HCT116 (cell line): Measurements from ENCODE around the gene FBXL13.

Experiments
- CTCF ChIP-seq, 3 experiments: fragments of 200-600 bp in 1 of 3; sonication (generic) in 1 of 3; IDR thresholded peaks in 2 of 3; conservative IDR thresholded peaks in 1 of 3; 2 replicates each; pipeline ENCODE4 v1.5.1; 2012 to 2017; ENCODE audit warnings: low read depth in 2 of 3, low read length in 2 of 3, antibody characterized with exemption in 1 of 3, borderline replicate concordance in 1 of 3, control low read depth in 1 of 3, mild to moderate bottlenecking in 1 of 3, mixed read lengths in 1 of 3, mixed run types in 1 of 3, moderate library complexity in 1 of 3; ENCODE audit not compliant: insufficient read depth in 1 of 3
- ELF1 ChIP-seq: IDR thresholded peaks from 2 replicates; pipeline ENCODE4 v1.6.1; 2012; ENCODE audit warnings: low read depth, borderline replicate concordance
- EZH2 ChIP-seq: fragments of 200-600 bp; sonication (generic); IDR thresholded peaks from 2 replicates; pipeline ENCODE4 v1.6.1; 2017; ENCODE audit warnings: antibody characterized with exemption, mixed run types
- MAX ChIP-seq: IDR thresholded peaks from 2 replicates; pipeline ENCODE4 v1.6.1; 2012
- POLR2A ChIP-seq: IDR thresholded peaks from 2 replicates; pipeline ENCODE4 v1.7.0; 2011; ENCODE audit warnings: borderline replicate concordance; ENCODE audit not compliant: insufficient read depth, insufficient read length; ENCODE audit errors: extremely low read depth
- POLR2AphosphoS5 ChIP-seq: IDR thresholded peaks from 2 replicates; pipeline ENCODE4 v1.6.1; 2011; ENCODE audit warnings: mild to moderate bottlenecking, low read depth, low read length, moderate library complexity
- RAD21 ChIP-seq: IDR thresholded peaks from 2 replicates; pipeline ENCODE4 v1.6.1; 2012; ENCODE audit warnings: low read depth, mild to moderate bottlenecking
- REST ChIP-seq: IDR thresholded peaks from 2 replicates; pipeline ENCODE4 v1.6.1; 2012; ENCODE audit warnings: low read depth
- SP1 ChIP-seq: IDR thresholded peaks from 2 replicates; pipeline ENCODE4 v1.6.1; 2012; ENCODE audit warnings: low read depth
- TCF7L2 ChIP-seq: IDR thresholded peaks from 2 replicates; pipeline ENCODE4 v1.7.0; 2011; ENCODE audit warnings: borderline replicate concordance, inconsistent platforms; ENCODE audit not compliant: insufficient read depth, insufficient read length; ENCODE audit errors: extremely low read depth
- YY1 ChIP-seq: IDR thresholded peaks from 2 replicates; pipeline ENCODE4 v1.6.1; 2011; ENCODE audit warnings: low read length, low read depth, moderate library complexity, mild to moderate bottlenecking; ENCODE audit not compliant: insufficient replicate concordance; ENCODE audit errors: extremely low read depth
- ZBTB33 ChIP-seq: IDR thresholded peaks from 2 replicates; pipeline ENCODE4 v1.6.1; 2011; ENCODE audit warnings: mild to moderate bottlenecking, low read length, moderate library complexity; ENCODE audit not compliant: insufficient replicate concordance; ENCODE audit errors: extremely low read depth
- ZNF274 ChIP-seq: fragments of 200-500 bp; sonication (Bioruptor generic); IDR thresholded peaks from 2 replicates; pipeline ENCODE4 v1.6.1; 2014; ENCODE audit warnings: mild to moderate bottlenecking, low read depth, low read length, inconsistent platforms

DNA sequence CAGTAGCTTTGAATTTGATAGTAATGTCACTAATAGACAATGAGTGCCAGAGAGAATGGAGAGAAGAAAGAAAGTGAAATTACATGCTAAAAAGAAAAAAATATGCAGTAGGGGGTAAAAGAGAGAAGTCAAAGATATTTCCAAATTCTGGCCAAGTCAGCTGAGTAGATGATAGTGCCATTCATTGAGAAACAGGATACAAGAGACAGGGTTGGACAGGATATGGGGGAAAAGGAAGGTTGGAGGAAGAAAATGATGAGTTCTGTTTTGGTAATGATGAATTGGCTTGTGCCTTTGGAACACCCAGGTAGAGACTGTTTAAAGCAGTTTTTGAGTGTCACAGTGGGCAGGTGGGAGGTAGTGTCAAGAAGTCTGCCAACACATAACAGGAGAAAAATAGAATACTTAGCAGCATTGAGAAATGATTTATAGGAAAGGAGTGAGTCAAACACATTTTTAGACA is 83.5 kb downstream of the FBXL13 start:
- TF ChIP-seq RAD21: no peak
- TF ChIP-seq ELF1: no peak
- TF ChIP-seq CTCF (IDR thresholded peaks at IDR 0.05 in 2 of 3, conservative IDR thresholded peaks at IDR 0.05 in 1 of 3; ENCODE audit: borderline replicate concordance in 1 of 3, insufficient read depth in 1 of 3, low read depth in 2 of 3, low read length in 2 of 3): no peak
- TF ChIP-seq ZBTB33: no peak
- no peak for TF ChIP-seq MAX
- TF ChIP-seq POLR2A: no peak
- no peak for TF ChIP-seq REST
- no peak for TF ChIP-seq EZH2
- TF ChIP-seq TCF7L2: no peak
- no peak for TF ChIP-seq YY1
- TF ChIP-seq ZNF274: no peak
- no peak for TF ChIP-seq SP1
- TF ChIP-seq POLR2AphosphoS5: no peak
